GM21576 (cell line): ENCODE measurements around the gene ASAH2.
"Not testable (repeated sequence)": the region's sequence is repeated elsewhere in the genome, so short reads cannot be mapped to it uniquely, and the experiment has no call there.

Experiments used
- ATAC-seq: cut with Tn5 transposase; IDR thresholded peaks from one replicate; pipeline ENCODE4 v1.9.1; 2021; ENCODE audit warnings: mild to moderate bottlenecking, moderate library complexity; ENCODE audit not compliant: unreplicated experiment

Gene ASAH2

GRCh38 chr10:50260791-50261281 lies 9.5 kb upstream of the ASAH2 start:
- peak; percentile 100 for ATAC-seq

GRCh38 chr10:50254479-50254878 lies 3.2 kb upstream of the ASAH2 start:
- no peak for ATAC-seq

- no peak for ATAC-seq
Measured at GRCh38 chr10:50250096-50250854, 1.0 kb downstream of the ASAH2 start.

GRCh38 chr10:50248598-50248997 lies 2.7 kb downstream of the ASAH2 start:
- no peak for ATAC-seq

- ATAC-seq = no peak
Measured at GRCh38 chr10:50248062-50248461, 3.3 kb downstream of the ASAH2 start.

GRCh38 chr10:50244201-50244600 lies 7.1 kb downstream of the ASAH2 start:
- no peak for ATAC-seq

- no peak for ATAC-seq
Measured at GRCh38 chr10:50242777-50243176, 8.5 kb downstream of the ASAH2 start.

- not testable (repeated sequence) for ATAC-seq
Measured at GRCh38 chr10:50241478-50241877, 9.8 kb downstream of the ASAH2 start.

GRCh38 chr10:50234486-50234885 lies 16.8 kb downstream of the ASAH2 start:
- no peak for ATAC-seq

- ATAC-seq = no peak
Measured at GRCh38 chr10:50232261-50232639, 19.1 kb downstream of the ASAH2 start.

- no peak for ATAC-seq
Measured at GRCh38 chr10:50231515-50232260, 19.6 kb downstream of the ASAH2 start.

- no peak for ATAC-seq
Measured at GRCh38 chr10:50229460-50229859, 21.9 kb downstream of the ASAH2 start.

- ATAC-seq = no peak
Measured at GRCh38 chr10:50228672-50229071, 22.6 kb downstream of the ASAH2 start.

GRCh38 chr10:50226610-50227009 lies 24.7 kb downstream of the ASAH2 start:
- no peak for ATAC-seq

- peak; percentile 92 for ATAC-seq
Measured at GRCh38 chr10:50224330-50224952, 26.9 kb downstream of the ASAH2 start.

GRCh38 chr10:50222199-50222598 lies 29.1 kb downstream of the ASAH2 start:
- no peak for ATAC-seq

GRCh38 chr10:50221470-50221869 lies 29.8 kb downstream of the ASAH2 start:
- no peak for ATAC-seq

GRCh38 chr10:50219646-50220045 lies 31.7 kb downstream of the ASAH2 start:
- ATAC-seq = no peak

- no peak for ATAC-seq
Measured at GRCh38 chr10:50219200-50219599, 32.1 kb downstream of the ASAH2 start.

GRCh38 chr10:50216894-50217293 lies 34.4 kb downstream of the ASAH2 start:
- no peak for ATAC-seq

GRCh38 chr10:50216418-50216817 lies 34.9 kb downstream of the ASAH2 start:
- no peak for ATAC-seq

GRCh38 chr10:50211670-50212069 lies 39.6 kb downstream of the ASAH2 start:
- ATAC-seq = no peak
